GM19467 (cell line): ENCODE data around the gene FBXO7.
"Not testable (repeated sequence)": the region's sequence is repeated elsewhere in the genome, so short reads cannot be mapped to it uniquely, and the experiment has no call there.

Experiments used
- ATAC-seq: cut with Tn5 transposase; IDR thresholded peaks from one replicate; pipeline ENCODE4 v1.9.1; 2021; ENCODE audit warnings: mild to moderate bottlenecking, moderate library complexity; ENCODE audit not compliant: unreplicated experiment

The FBXO7 gene

GRCh38 chr22:32474635-32475467 lies at the start of gene FBXO7:
TSS of gene FBXO7 (plus strand) at chr22:32474811. CDS start at chr22:32475003, 192 bp downstream.
- peak; percentile 61 for ATAC-seq

- no peak for ATAC-seq
These were observed 47.7 kb upstream of the FBXO7 start for GRCh38 chr22:32426881-32427280.

GRCh38 chr22:32430352-32430751 lies 44.3 kb upstream of the FBXO7 start:
- no peak for ATAC-seq

- no peak for ATAC-seq
These were observed 30.5 kb upstream of the FBXO7 start for GRCh38 chr22:32444068-32444467.

DNA sequence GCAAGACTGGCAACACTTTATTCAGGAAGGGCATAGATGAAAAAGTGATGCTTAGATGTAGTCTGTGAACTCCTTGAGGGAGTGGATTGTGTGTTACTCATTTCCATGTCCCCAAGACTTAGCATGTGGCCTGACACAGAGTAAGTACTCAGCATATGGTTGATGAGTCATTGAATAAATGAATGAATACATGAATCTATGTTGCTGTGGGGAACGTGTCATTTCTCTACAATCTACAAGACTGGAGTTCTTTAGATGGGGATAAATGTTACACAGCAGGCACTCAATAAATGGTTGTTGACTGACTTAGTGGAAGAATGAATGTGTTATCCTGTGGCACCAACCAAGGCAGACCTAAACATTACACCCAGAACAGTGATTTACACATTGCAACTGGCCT lies 28.3 kb upstream of the FBXO7 start:
- ATAC-seq, result no peak

DNA sequence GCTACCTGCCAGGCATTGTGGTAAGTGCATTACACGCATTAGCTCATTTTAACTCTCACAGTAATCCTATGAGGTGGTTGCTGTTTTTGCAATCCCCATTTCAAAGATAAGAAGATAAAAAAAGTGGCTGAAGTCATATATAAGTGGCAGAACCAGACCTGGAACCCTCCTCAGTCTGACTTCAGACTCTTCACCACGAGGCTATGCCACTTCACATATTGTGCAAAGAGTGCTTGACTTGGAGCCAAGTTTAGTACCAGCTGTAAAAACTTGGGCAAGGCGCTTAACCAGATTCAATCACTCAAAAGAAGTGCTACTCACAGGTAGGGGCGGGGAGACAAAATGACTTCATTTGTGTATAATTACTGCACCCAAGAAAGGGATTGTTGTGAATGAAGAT lies 25.6 kb upstream of the FBXO7 start:
- ATAC-seq, result no peak

DNA sequence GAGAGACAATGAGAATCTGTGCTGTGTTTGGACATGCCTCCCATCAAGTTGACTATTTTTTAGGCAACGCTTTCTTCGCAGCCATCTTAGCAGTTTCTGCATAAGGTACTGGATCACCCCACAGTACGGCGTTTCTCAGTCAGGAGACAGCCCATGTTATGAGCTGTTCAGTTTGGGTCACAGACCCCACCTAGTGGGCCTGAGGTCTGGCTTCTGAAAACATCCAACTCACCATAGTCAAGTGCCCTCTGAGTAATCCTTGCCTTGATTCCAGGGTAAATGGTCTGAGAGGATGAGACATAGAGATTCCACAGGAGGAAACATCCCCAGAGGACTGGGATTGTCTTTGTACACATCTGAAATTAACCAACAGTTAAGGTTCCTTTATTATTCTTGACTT lies 17.6 kb upstream of the FBXO7 start:
- ATAC-seq, result no peak

DNA sequence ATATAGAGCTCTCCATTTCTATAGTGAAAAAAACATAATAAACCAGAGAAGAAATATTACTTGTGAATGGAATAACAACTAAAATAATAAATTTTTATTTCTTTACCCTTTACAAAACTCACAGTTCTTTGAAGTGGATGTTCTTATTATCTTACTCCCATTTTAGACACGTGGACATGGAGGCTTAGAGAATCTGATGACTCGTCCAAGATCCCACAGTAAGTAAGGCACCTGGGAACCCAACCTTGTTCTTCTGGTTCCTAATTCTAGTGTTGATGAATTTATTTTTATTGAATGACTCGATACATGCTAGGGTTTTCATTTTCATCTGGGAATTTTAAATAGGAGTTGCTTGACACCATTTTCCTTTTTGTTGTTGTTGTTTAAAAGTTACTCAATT lies 12.2 kb upstream of the FBXO7 start:
- ATAC-seq, result no peak

DNA sequence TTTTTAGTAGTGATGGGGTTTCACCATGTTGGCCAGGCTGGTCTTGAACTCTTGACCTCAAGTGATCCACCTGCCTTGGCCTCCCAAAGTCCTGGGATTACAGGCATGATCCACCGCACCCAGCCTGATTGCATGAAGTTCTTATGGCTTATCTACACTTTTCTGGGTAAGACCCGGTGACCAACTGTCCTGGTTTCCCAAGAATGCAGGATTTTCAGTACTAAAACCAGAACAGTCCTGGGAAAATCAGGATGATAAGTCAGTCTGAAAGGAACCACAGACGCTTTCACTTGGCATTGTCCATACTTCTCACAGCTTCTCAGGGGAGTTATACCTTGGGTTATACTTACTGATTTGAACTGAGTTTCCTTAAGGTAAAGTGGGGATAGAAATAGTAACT lies 8.9 kb upstream of the FBXO7 start:
- no peak for ATAC-seq

- no peak for ATAC-seq
These were observed 8.1 kb upstream of the FBXO7 start for GRCh38 chr22:32466496-32466895.

GRCh38 chr22:32469799-32470212 lies 4.8 kb upstream of the FBXO7 start:
- no peak for ATAC-seq

DNA sequence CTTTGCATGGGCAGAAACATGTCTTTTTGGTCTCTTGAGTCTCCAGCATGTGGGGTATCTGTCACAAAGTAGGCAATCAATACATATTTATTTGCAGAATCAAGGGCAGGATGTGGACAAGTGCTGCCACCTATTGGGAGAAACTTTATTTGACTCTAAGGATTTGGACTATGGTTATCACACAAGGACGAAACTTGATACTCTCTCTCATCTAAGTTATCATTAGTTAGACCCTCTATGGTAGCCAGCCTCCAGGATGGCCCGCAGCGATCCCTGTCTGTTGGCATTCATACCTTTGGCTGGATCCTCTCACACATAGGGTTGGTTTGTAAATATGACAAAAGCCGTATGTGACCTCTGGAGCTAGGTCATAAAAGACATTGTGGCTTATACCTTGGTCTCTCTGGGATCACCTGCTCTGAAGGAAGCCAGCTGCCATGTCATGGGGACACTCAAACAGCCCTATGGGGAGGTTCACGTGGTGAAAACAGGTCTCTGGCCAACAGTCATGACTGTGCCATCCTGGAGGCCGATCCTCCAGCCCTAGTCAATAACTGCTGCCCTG lies 1.1 kb upstream of the FBXO7 start:
- ATAC-seq, result no peak

DNA sequence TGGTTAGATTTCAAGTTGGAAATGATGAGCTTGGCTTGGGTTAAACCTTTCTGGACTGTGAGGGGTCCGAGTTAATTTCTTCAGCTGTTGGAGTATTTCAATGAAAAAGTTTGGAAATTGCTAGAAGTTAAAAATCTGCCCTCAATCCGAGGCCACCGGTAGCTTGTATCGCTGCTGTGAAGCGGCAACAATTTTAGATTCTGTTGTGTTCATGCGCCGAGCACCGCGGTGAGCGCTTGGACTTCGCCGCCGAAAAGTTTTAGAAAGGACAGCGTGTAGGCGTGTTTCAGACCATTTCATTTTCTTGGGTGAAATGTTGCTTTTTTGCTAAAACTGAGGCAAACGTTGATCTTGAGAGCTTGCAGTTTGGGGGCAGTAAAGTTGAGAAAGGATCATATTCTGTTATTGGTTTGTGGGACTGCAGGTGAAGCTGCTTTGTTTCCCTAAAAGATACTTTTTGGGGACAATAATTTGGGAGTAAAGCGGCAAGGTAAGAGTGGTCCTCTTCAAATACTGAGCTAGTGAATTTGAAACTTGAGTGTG lies 928 bp downstream of the FBXO7 start:
- ATAC-seq, result peak; percentile 9

DNA sequence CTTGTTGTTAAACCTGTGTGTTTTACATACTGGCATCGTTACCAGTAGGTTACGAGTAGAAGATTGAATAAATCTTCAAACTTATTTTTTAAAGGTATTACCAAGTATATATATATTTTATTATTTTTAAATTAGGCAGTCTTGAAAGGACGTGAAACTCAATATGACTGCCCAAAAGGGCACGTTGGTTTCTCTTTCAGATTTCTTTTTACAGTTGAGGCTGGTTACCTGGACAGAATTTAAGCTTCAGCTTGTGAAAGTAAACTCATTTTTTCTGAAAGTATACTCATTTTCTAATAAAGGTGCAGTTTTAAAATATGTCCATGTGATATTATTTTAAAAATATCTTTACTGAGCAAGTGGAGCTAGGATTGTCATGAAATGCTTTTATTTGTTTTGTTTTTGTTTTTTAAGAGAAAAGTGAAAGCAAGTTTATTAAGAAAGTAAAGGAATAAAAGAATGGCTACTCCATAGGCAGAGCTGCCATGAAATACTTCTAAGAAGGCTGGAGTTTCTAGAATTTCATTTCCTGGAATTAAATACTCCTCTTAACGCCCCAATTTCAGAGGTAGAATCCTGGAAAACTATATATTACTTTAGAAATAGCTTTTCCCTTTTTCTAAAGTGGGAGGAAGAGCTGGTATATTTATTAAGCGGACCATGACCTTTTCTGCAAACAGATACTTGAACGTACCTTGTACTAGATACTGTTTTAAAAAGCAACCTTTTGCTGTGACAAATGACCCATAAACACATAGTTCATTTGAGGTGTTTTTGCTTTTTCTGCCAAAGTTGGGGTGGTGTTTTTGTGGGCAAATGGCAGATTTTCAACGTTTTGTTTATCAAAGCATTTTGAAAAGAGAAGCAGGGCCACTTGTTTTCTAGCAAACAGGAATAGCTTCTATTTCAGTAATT lies 1.9 kb downstream of the FBXO7 start:
- no peak for ATAC-seq

GRCh38 chr22:32477596-32477995 lies 3.0 kb downstream of the FBXO7 start:
- no peak for ATAC-seq

- not testable (repeated sequence) for ATAC-seq
These were observed 3.9 kb downstream of the FBXO7 start for GRCh38 chr22:32478552-32478951.

DNA sequence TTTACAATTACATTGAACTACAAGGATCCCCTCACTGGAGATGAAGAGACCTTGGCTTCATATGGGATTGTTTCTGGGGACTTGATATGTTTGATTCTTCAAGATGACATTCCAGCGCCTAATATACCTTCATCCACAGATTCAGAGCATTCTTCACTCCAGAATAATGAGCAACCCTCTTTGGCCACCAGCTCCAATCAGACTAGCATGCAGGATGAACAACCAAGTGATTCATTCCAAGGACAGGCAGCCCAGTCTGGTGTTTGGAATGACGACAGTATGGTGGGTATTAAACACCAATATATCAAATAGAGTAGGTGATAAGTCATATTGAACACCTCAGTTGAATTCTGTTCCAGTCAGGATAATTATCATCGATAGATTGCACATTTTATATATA lies 4.4 kb downstream of the FBXO7 start:
- no peak for ATAC-seq

DNA sequence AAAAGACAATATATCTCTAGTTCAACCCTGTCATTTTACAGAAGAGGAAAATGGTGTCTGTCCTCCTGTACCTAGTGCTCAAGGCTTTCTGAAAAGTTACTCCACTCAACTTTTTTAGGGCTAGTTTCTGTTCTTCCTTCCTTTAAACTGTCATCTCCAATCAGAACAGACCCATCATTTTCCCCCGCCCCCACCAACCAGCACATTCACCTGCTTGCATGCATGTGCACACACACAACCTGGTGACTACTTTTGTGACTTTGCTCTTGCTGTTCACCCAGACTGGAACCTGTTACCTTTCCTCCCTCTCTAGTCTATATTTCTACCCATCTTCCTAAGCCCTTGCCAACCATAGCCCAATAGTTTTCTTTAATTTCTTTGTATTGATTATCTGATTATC lies 5.6 kb downstream of the FBXO7 start:
- ATAC-seq, result no peak

DNA sequence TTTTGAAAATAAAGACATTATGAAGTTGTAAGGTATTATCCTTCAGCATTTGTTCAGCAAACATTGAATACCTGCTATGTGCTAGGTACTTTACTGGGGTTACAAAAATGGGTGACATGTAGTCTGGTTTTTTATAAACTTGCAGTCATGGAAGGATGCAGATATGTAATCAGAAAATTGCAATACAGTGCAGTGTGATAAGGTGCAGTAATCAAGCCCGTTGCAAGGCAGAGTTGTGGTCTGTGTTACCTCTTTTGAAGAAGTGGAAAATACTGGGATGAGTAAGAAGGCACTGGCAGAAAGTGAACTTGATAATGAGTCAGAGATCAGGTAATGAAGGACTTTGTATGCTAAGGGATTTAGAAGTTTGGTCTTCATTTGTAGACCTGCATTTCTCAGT lies 8.1 kb downstream of the FBXO7 start:
- no peak for ATAC-seq

DNA sequence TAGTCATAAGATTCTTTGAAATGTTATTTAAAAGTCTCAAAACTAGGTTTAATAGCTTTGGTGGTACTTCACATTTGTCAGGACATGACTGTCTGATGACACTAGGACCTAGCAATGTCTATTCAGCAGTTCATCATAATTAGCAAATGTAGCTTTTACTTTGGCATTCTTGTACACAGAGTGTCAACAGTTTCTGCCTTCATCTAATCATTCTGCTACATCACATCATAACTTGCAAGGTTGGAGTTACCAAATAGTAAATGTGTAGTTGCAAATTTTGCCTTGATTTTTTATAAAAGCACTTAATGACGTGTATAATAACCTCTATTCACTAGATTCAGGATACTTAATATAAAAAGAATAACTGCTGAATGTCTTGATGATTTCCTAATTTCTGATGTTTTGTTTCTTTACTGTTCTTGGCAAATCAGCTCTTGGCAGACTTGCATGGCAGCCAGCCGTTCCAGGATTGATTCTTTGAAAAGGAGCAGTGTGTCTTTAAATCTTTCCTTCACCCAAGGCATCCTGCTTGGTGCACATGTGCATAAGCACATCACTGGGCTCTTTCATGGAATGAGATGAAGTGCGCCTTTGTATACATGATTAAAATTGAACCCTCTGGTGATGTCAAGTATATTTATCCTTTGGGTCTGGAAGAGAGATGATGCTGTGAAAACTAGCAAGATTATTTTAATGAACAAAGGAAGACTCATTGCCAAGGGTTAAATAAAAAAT lies 12.2 kb downstream of the FBXO7 start:
- ATAC-seq, result no peak

GRCh38 chr22:32487461-32487860 lies 12.8 kb downstream of the FBXO7 start:
- ATAC-seq, result no peak
